HG03432 (cell line): Measurements from ENCODE around the gene TBX15.
"Not testable (repeated sequence)": the region's sequence is repeated elsewhere in the genome, so short reads cannot be mapped to it uniquely, and the experiment has no call there.

Source experiments
- ATAC-seq: cut with Tn5 transposase; IDR thresholded peaks from one replicate; pipeline ENCODE4 v1.9.1; 2021; ENCODE audit warnings: mild to moderate bottlenecking, moderate library complexity; ENCODE audit not compliant: unreplicated experiment

Gene TBX15

DNA sequence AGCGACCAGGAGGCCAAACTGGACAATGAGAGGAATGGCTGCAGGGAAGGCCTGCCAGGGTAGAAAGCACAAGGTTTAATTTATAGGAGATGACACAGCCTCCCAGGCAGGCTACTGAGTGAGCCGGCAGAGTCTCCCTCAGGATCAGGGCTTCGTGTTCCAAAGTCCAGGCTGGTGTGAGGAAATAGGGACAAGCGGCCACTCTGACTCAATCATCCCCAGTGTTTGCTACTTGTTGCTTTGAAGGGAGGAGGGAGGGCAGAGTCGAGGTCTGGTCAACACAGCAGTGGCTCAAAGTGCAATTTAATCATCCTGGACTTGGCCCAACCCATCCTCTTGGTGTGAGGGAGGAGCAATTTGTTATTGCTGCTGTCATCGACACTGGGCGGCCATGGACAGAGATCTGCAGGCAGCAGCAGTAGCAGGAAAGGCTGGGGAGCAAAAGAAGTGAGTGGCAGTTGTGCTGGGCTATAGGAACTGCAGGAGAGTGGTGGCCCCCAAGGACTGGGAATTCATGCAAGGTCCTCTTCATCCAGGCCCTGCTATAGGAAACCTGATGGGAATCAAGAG lies 27.5 kb downstream of the TBX15 start:
- ATAC-seq = no peak

DNA sequence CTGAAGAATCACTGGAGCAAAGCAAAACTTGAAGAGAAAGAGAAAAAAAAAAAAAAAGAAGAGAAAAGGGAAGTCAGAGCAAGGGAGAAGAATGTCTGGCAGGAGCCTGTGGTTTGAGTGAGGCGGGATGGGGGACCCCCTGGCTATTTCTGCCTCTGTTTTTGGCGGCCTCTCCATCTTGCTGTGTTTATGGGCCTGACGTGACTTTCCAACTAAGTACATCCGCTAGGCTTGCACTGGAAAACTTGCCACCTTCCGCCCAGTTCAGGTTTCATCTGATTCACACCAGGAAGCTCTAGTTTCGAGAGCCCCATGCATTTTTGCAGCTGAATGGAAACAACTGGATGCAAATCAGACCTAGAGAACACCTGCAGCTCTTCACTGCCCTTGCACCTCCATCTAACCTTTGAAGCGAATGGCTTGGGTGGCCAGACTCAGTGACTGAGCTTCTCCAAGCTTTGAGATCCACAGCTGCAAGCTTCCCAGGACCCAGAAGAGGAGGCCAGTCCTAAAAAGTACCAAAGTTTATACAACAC lies 28.0 kb downstream of the TBX15 start:
- ATAC-seq = peak; percentile 88

DNA sequence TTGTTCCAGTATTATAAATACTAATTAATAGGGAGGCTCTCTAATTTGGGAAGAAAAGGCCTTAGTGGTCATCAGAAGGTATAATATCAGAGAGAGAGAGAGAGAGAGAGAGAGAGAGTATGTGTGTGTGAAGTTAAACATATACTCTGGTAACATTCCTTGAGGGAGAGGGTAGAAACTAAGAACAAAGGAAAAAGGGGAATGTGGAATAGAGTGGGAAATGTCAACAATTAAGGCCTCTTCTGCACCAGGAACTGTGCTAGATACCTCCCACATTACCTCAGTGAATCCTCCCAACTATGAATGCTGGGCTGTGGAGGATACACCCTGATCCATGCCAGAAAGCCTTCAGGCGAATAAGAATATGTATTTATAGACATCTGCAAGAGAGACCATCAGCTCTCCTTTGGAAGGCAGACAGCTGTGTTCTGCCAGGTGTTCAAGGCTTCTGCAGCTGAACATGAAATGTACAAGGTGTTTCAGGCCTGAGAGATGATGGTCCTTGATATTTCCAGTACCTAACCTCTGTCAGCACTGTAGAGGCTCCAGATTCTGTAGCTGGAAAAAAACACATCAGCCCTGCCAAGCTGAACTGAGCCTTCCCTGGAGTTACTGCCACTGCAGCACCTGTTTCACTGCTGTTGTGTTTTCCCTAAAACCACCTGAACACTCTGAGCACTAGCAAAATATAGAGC lies 29.1 kb downstream of the TBX15 start:
- no peak for ATAC-seq

DNA sequence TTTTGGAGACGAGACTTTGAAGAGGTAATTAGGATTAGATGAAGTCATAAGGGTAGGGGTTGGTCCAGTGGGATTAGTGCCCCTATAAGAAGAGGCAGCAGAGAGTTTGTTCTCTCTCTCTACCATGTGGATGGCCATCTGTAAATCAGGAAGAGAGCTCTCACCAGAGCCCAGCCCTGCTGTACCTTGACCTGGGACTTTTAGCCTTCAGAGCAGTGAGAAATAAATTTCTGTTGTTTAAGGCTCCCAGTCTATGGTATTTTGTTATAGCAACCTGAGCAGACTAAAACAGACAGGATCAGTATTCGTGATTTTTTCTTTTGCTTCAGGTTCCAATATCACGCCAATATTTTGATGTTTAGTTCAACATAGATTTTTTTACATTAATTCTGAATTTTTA lies 30.0 kb downstream of the TBX15 start:
- ATAC-seq = no peak

DNA sequence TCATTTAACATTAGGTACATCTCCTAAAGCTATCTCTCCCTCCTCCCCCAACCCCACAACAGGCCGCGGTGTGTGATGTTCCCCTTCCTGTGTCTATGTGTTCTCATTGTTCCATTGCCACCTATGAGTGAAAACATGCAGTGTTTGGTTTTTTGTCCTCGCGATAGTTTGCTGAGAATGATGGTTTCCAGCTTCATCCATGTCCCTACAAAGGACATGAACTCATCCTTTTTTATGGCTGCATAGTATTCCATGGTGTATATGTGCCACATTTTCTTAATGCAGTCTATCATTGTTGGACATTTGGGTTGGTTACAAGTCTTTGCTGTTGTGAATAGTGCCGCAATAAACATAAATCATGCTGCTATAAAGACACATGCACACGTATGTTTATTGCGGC lies 30.6 kb downstream of the TBX15 start:
- ATAC-seq = not testable (repeated sequence)

DNA sequence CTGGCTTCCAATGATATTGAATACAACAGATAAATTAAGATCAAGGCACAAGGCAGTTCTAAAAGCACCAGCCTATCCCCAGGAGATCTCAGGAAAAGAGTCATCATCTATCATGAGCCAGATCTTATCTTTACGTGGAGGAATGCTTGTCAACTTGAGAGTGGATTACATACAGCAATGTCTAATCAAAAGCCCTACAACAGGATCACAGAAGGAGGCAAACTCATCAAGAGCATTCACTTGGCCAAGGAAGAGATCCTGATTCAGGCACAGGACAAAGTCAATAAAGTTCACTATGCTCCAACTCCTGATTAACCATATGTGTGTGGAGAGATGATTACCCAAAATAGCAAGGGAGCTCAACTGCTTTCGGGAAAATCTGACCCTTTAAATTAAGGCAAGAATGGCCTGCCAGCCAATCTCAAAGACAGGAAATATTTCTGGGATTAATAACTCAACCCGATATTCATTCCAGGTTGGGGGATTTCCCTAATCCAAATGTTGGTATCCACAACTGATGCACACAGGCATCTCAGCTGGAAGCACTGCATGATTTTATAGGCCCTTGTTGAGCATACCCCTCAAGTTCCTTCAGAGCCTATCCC lies 33.7 kb downstream of the TBX15 start:
- no peak for ATAC-seq

DNA sequence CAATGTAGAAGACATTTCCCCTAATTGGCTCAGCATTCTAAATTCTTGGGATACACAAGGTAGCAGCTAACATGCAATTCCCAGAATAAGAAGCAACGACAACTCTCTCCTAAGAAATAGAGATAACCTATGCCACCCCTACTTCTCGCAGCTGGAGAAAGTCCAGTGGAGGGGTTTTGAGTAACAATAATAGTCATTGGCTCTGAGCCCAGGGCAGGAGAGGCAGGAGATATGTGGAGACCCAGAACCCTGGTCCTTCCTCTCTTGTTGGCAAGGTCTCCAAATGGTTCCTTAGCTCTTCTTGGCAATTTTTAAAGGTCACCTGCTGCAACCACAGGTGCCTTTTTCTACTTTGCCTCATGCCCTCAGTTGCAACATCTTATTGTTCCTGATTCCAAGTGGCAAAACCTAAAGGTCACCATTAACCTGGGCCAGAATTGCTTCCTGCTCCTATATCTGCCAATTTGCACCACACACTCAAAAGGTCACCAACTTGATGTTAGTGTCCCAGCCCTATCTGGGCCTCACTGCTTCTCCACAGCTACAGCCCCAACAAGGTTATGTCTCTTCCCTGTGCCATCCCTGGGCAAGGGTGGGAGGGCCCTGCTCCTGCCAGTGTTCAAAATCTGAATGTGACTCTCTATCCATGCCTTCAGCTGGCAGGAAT lies 36.7 kb downstream of the TBX15 start:
- ATAC-seq = no peak

DNA sequence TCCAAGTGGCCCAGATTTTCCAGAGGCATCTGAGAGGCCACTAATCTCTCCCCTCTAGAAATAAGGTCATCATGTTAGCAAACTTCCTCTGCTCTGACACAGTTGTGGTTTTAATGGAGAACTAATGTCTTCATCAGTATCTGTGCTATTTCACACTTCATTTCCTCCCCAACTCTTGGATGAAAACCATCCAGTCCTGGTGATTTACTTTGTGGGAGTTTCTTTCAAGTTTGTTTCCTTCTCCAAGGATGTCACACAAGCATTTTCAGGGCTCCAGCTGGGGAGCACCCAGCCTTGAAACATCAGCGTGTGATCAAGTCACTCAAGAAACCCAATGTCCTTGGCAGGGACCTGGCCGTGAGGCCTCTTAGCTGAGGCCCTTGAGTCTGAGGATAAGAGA lies 38.8 kb downstream of the TBX15 start:
- no peak for ATAC-seq

DNA sequence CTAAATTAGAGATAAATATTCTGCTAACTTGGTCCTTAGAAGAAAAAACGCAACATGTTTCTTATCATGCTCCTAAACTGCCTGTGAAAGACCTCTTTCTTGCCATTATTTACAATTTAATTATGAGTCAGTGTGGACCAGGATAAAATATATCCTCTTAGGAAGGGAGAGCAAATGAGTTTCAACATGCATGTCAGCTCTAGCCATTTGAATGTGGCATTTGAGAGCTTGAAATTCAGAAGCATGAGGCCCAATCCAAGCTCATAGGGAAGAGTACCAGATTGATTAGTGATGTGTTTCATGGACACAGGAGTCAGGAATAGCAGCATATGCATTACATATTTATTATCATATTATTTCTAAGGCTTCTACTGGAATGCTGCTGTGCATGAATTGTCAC lies 39.3 kb downstream of the TBX15 start:
- no peak for ATAC-seq

DNA sequence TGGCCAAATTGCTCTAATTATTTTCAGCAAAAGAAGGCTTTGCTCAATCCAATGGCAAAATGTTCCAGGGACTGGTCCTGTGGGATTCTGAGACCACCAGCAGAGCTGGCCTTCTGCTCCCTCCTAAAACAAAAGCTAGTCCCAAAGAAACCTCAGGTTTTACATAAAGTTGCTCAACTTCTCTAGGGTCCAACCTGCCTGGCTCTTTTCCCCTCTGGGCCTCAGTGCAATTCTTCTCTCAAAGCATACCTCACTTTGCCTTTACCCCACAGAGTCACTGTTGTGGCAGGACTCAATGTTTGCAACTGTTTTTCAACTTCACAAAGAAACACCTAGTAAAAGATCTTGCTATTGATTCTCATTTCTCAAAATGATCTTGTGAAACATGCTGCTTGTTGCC lies 39.8 kb downstream of the TBX15 start:
- ATAC-seq = no peak

DNA sequence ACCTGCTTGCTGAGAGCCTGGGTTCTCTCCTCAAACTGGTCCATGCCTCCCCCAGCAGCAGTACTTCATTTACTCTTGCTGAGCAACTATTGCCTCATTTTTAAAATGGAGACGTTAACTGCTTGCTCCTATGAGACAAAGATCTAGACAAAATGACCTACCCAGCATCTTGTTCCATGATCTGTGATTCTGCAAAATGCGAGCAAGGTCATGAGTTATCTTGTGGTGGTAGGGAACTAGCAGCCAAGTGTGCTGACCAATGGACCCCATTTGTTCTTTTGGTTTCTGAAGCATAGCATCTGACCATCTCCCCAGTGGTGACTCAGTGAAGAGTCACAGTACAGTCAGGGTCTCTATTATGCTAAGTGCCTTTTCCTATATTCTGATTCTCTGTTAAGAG lies 40.4 kb downstream of the TBX15 start:
- ATAC-seq = no peak

DNA sequence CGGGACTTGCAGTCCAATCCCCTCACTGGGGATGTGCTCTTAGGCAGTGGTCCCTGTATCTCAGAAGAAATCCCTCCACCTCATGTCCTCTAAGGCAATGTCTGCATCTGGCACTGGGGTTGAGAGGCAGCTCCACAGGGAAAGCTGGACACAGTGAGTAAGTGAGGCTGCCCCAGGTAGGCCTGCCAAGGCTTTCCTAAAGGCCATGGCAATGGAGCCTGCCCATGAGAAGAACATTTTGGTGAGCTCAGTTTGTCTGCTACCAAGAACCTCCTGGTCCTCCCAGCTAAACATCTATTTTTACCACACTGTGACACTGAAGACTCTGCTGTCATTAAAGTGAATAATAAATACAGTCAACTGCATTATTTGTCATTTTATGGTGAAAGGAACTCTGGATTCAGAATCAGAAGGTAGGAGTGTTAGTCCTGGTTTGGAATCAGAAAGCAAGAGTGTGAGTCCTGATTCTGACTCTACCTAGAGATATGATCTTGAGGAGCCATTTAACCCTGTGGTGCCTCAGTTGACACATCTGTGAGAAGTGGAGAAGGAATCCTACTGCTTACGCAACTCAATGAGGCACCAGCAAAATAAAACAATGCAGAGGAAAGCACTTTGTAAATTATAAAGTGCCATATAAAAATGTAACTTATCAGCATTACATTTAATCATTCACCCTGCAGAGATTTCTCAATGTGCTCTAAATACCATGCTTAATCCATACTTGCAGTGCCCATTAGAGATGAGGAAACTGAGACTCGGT lies 41.0 kb downstream of the TBX15 start:
- ATAC-seq = no peak

DNA sequence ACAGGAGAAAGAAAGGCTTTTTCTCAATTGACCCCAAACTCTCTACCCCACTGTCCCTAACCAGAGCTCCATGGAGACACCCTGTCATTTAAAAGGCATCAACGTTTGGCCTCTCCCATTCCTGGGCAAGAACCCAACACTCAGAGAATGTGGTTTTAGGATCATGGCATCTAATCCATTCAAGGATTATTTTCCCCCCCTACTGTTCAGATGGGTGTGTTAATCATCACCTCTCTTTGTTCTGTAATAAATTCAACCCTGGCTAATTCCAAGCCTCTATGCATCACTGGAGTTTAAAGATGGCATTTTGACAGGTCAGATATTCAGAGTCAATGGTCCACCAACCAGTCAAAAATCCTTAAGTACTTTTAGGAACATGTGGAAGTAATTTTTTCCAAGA lies 42.7 kb downstream of the TBX15 start:
- no peak for ATAC-seq

DNA sequence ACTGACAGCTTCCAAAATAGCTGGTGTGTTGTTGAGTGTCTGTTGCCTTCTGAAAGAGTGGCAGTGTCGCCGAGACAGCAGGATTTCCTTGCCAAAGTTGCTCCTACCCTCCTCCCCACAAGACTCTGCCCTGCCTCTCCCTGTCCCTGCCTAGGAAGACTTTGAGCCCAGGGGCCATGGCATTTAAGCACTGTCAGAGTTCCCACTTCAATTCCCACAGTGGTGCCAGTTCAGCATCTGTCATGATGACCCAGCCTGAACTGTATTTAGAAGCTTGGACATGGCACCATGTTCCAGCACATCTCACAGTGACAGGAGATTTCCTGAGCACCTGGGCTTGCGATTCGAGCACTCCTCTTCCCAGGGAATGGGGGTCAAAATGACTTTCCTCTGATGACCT lies 43.6 kb downstream of the TBX15 start:
- no peak for ATAC-seq

DNA sequence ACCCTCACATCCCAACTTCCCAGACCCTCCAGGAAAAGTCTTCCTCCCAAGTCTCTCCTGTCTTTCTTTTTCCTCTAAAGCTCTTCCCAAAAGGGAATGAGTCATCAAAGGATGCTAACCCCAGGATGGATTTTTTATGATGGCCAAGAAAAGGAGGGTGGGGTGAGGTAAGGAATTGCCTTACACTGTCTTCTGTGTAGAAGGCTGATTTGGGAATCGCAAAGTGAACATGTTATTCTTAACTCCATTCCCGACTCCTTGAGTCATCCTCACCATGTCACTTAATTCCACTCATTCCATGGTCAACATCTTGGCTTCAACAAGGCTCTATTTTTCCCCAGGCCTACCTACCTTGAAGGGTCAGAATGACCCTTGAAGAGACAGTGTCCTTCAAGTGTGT lies 44.0 kb downstream of the TBX15 start:
- ATAC-seq = no peak

DNA sequence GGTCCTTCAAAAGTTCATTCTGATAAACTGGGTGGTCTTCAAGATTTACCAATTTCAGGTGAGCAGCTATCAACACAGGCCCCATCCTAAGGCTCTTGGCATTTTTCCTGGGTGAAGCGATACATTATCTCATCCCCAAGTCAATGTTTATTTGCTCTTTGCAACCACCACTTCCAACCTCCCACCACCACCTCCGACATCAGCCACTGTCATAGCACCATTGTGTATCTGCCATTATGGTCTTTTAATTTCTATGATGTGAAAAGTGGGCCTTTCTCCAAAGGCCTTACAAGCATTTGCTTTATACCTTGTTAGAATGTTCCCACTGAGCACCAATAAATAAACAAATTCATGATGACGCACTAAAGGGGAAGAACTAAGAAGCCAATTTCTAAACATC lies 47.2 kb downstream of the TBX15 start:
- ATAC-seq = no peak

DNA sequence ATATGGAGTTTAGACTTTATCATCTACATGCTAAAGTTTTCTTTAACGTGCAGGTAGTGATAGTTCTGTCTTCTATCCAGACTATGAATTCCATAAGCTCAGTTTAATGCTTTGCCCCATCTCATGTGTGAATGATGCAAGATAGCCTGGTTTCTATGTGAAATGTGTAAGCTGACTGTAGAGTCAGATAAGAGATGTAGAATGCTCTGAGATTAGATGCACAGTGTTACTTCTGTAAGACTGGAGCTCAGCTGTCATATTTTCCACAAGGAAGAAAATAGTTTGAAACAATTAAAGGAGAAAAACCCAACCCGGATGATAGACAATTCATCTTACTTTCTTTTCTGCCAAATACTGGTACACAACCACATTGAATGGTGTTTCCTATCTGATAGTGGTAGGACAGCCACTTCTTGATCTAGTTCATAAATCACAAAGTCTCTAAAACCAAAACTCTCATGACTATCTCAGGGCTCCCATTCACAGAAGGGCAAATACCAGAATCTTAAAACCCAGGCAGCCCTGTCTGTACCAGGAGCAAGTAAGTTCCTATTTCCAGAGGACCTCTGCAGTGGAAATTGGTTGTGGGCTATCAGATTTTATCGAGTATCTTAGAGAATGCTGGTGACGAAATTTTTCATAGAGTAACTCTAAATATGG lies 50.6 kb downstream of the TBX15 start:
- no peak for ATAC-seq

DNA sequence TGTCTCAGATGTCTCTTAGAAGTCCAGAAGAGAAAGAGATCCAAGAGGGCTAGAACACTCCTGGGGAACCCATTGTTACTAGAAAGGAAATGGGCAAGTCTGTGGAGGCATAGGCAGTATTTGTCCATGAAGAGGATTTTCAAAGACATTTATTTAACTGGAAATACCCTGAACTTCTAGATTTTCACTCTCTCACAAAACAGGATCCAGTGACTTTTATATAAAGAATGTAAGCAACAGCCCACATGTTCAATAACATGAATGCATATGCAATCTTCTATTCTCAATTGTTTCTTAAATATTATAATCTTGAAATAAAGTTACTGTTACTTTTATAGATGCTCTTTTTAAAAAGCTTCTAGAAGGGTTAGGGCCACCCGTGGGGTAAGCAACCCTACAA lies 53.4 kb downstream of the TBX15 start:
- ATAC-seq = no peak

DNA sequence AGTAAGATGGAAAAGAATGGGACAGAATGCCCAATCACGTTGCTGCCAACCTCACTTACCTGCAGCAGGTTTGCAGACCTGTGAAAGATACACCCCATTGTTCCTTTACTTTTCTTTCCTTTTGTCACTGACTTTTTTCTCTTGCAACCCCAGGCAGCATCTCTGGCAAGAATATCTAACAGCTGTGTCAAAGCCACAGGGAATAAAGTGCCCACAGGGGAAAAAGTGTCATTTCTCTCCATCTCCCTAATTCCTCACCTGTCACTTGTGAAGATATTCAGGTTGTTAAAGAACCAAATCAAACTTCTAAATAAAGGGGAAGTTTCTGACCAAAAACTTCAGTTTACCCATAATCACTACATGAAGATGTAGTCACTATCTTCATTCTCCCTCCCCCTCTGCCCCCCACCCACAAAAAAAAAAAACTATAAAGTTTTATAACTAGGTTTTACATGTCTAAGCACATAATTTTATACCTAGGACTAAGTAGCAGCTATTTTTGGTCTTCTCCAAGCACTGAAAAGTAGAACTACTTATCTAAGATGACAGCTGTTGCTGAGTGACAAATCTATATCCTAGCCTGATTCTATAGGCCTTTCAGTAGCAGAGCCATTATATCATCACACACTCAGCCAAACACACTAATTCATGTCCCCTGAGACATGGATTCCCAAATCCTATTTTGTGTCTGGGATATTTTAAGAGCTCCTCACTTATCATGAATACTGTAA lies 54.9 kb downstream of the TBX15 start:
- no peak for ATAC-seq

DNA sequence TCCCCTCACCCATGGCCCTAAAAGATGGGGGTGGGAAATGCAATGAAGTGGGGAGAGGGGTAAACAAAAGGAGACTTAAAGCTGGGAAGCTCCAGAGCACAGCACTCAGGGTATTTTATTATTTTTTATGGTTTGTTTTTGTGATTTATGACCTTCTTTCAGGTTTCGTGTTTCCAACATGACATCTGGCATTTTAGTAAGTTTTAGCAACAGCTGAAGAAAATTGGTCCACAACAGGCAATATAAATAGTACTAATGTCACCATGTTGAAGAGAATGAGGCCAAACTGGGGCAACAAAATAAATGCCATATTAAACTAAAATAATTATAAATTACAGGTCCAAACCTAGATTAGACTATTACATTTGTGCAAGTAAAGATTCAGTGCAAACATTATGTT lies 56.3 kb downstream of the TBX15 start:
- no peak for ATAC-seq
